Activated naive CD8-positive, alpha-beta T cell treated with anti-CD3 and anti-CD28 coated beads, Interleukin-2, amount 10 ng/mL, durations not matched to agents 7 days and 5 days (primary cell): ENCODE measurements around the gene ZMYND8. TPM values are rescaled to one million over a fixed set of nuclear protein-coding genes. Genes with fewer than 3 reads are reported as not detected.
"Not testable (repeated sequence)": the region's sequence is repeated elsewhere in the genome, so short reads cannot be mapped to it uniquely, and the experiment has no call there.

Experiments used
- ATAC-seq: fragments of 150-1000 bp; cut with Tn5 transposase; one replicate; pipeline ENCODE4 v1.10.0; 2021; ENCODE audit warnings: low read depth, moderate library complexity
- POLR2A ChIA-PET: fragments of 350-600 bp; sonication (Branson Sonifier 250); formaldehyde crosslinking; loops from one replicate; lab custom pipeline; 2021; ENCODE audit warnings: antibody characterized with exemption; lab: Charles Lee
- DNase-seq: peaks from one replicate; pipeline ENCODE4 v3.0.0; 2021
- H3K27ac Mint-ChIP-seq: one replicate; pipeline ENCODE4 v1.8.0; 2022; ENCODE audit warnings: mild to moderate bottlenecking, mixed read lengths
- H3K27me3 Mint-ChIP-seq: one replicate; pipeline ENCODE4 v1.8.0; 2022; ENCODE audit warnings: mild to moderate bottlenecking, moderate library complexity, mixed read lengths
- H3K36me3 Mint-ChIP-seq: one replicate; pipeline ENCODE4 v1.8.0; 2021; ENCODE audit warnings: mild to moderate bottlenecking, mixed read lengths
- H3K4me1 Mint-ChIP-seq: one replicate; pipeline ENCODE4 v1.8.0; 2021; ENCODE audit warnings: mixed read lengths
- H3K4me3 Mint-ChIP-seq: one replicate; pipeline ENCODE4 v1.8.0; 2022; ENCODE audit warnings: mild to moderate bottlenecking, moderate library complexity, mixed read lengths
- H3K9me3 Mint-ChIP-seq: one replicate; pipeline ENCODE4 v1.8.0; 2021; ENCODE audit warnings: mixed read lengths
- total RNA-seq, 2 experiments: library from RNA; stranded (reverse); gene quantifications; one replicate each; pipeline ENCODE4 v1.2.3, GENCODE V29; 2021

Gene ZMYND8
- total RNA-seq, 2 experiments from 2014 or later = 51.0 to 51.5 TPM

DNA sequence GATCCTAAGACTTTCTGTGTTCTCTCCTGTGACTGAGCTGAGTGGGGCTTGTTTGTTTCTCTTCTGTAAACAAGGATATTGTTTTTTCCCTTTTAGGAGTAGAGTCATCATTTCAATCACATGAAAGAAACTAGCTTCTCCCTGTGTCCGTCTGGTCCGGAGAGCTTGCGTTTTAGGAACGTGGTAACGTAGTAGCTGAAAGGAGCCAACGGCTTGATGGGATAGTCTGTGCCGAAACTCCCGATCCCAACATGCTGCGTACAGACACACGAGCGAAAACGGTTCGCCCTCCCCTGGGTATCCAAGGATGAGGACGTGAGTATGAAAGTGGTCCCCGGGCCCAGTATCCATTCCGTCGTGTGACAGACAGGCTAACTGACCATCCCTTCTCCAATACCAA is 146.5 kb downstream of the ZMYND8 start:
- Mint-ChIP-seq H3K36me3 (peaks cover 8% of the 10 kb centered on the region), H3K27me3 (no peaks in the 10 kb centered on the region), H3K9me3 (no peaks in the 10 kb centered on the region), H3K4me1 (peaks cover 7% of the 10 kb centered on the region), H3K4me3 (no peak overlapping the region), H3K27ac (no peak overlapping the region)
- POLR2A ChIA-PET = no interaction called here
- ATAC-seq = no peak
- DNase-seq = no peak

DNA sequence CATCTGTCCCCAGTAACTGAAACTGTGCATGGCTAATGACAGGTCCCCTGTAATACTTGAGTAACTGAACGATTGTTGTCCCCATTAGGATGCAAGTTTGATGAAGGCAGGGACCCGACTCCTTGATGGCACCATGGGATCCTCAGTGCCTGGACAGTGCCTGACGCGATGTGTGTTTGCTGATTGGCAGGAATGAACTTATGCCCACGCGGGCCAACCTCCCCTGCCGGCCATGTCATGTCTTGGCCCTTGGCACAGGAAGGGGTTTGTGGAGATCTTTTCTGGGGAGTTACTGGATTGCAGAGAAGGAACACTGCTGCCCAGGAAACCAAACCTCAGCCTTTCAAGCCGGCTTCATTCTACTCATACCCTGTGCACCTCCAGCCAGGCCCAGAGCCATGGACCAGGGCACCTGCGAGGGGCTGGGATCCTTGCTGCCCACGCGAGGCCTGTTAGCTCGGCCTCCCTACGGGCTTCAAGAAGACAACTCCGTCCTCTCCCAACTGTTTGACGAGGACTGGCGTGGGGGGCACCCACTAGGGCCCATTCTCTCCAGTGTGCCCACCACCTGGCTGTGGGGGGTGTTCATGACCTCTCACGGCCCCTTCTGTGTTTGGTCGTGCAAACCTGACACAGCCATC is 147.8 kb downstream of the ZMYND8 start:
- Mint-ChIP-seq H3K27me3 (no peaks in the 10 kb centered on the region), H3K9me3 (no peaks in the 10 kb centered on the region), H3K36me3 (peaks cover 8% of the 10 kb centered on the region), H3K27ac (no peak overlapping the region), H3K4me3 (no peak overlapping the region), H3K4me1 (peaks cover 7% of the 10 kb centered on the region)
- ATAC-seq = no peak
- POLR2A ChIA-PET = no interaction called here
- DNase-seq = no peak

DNA sequence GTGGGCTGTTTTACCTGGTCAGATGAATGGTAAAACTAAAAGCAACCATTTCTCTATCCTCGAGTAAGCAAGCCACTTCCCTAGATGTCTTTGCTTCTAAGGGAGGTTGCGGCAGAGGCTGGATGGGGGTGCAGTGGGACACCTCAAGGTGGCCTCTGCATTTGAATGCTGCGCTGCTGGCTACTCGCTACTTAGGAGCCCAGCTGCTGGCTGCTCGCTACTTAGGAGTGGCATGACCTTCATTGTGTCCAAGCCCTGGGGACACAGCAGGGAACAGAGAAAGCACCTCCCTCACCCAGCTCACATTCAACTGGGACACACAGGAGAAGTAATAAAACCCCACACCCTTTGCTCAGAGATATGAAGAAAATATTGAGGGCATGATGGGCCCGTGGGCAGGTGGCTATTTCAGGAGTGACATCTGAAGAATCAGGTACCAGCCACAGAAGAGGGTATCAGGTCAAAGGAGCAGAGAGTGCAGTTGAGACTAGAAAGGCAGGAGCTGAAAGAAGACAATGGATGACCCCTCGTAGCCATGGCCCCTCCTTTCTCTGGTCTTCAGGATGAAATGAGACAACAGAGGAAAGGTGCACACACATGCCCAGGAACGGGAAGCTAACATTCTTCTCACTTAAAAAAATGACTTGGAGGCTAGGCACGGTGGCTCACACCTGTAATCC is 149.4 kb downstream of the ZMYND8 start:
- peaks cover 7% of the 10 kb centered on the region for H3K4me1 Mint-ChIP-seq
- no peak for ATAC-seq
- H3K4me3 Mint-ChIP-seq = no peak overlapping the region
- POLR2A ChIA-PET = no interaction called here
- no peaks in the 10 kb centered on the region for H3K27me3 Mint-ChIP-seq
- H3K9me3 Mint-ChIP-seq = no peaks in the 10 kb centered on the region
- no peak overlapping the region for H3K27ac Mint-ChIP-seq
- no peak for DNase-seq
- peaks cover 8% of the 10 kb centered on the region for H3K36me3 Mint-ChIP-seq

DNA sequence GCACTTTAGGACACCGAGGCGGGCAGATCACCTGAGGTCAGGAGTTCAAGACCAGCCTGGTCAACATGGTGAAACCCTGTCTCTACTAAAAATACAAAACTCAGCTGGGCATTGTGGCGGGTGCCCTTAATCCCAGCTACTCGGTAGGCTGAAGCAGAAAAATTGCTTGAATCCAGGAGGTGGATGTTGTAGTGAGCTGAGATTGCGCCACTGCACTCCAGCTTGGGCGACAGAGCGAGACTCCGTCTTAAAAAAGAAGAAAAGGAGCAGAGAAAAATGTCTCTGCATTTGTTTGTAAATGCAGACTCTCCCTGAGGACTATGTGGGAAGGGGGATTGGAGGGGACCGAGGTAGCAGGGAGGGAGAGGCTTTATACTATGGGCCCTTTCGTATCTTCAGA is 149.9 kb downstream of the ZMYND8 start:
- H3K4me3 Mint-ChIP-seq, H3K27me3 Mint-ChIP-seq, H3K27ac Mint-ChIP-seq, ATAC-seq, DNase-seq, H3K4me1 Mint-ChIP-seq, H3K36me3 Mint-ChIP-seq, POLR2A ChIA-PET, H3K9me3 Mint-ChIP-seq: not testable (repeated sequence)

DNA sequence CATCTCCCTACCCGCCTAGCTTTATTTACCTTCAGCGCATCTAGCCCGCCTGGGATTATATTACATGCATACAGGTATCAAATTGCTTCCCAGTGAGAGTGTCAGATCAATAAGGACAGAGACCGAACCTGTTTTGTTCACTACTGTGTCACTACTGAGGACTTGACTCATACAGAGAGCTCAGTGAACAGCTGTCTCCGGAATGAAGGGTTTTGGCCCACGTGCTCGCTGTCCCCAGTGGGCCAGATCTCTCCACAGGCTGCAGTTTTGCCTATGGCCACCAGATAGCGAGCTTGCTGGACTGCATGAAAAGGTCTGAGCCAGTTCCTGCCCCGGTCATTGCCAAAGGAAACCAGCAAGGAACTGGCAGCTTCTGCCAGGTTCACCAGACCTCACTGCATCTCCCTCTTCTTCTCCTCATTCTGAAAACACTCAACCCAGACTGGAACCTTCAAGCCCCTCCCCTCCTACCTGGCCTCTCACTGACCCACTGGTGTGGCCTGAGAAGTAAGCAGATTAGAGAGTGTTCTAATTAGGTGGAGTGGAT is 150.8 kb downstream of the ZMYND8 start:
- peak; percentile 63 for ATAC-seq
- H3K4me1 Mint-ChIP-seq = peaks cover 7% of the 10 kb centered on the region
- POLR2A ChIA-PET = interaction anchor here (1.3 kb wide), 1 partner anchor 179 kb away, joined by 4 read pairs; no protein-coding TSS in a partner anchor
- H3K4me3 Mint-ChIP-seq = no peak overlapping the region
- DNase-seq = peak; percentile 62
- no peaks in the 10 kb centered on the region for H3K27me3 Mint-ChIP-seq
- H3K27ac Mint-ChIP-seq = no peak overlapping the region
- H3K36me3 Mint-ChIP-seq = peaks cover 8% of the 10 kb centered on the region
- H3K9me3 Mint-ChIP-seq = no peaks in the 10 kb centered on the region

DNA sequence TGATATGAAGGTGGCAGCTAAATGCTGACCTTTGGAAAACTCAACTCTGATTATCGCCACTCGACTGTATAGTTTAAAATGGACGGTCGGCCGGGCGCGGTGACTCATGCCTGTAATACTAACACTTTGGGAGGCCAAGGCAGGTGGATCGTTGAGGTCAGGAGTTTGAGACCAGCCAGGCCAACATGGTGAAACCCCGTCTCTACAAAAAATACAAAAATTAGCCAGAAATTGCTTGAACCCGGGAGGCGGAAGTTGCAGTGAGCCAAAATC is 151.7 kb downstream of the ZMYND8 start:
- not testable (repeated sequence) for H3K4me3 Mint-ChIP-seq, H3K27me3 Mint-ChIP-seq, H3K36me3 Mint-ChIP-seq, H3K9me3 Mint-ChIP-seq, DNase-seq, ATAC-seq, H3K4me1 Mint-ChIP-seq, H3K27ac Mint-ChIP-seq
- POLR2A ChIA-PET = interaction anchor here (1.3 kb wide), 1 partner anchor 179 kb away, joined by 4 read pairs; no protein-coding TSS in a partner anchor

DNA sequence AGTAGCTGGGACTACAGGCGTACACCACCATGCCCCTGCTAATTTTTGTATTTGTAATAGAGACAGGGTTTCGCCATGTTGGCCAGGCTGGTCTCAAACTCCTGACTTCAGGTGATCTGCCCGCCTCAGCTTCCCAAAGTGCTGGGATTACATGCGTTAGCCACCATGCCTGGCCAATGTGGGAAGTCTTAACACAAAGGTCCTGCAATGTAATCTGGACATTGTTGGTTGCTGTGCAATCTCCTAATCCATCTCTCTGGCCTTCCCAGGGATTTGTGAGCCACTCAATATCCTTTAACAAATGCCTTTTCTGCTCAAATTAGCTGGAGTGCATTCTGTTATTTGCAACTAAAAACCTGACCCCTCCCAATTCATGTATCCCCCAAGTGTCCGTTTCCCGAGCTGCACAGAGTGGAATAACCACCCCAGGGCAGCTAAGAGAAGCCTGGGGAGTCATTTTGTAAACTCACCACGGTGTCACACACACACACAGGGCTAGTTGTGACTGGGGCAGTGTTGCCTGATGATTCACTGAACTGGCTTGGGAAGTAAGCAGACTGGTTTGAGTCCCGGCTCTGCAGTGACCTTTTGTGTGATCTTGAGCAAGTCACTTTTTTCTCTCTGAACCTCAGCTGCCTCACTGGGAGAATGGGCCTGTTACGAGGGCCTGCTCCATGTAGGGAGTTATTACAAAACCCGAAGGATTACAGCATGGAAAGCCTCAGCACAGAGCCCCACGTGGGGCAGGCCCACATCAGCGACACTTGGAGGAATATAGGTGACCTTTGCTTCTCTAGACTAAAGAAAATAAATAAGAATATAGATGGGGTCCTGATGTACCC is 152.3 kb downstream of the ZMYND8 start:
- POLR2A ChIA-PET = interaction anchor here (0.6 kb wide), 1 partner anchor 14 kb away, joined by 3 read pairs; no protein-coding TSS in a partner anchor
- Mint-ChIP-seq H3K27ac (no peak overlapping the region), H3K27me3 (peaks cover 2% of the 10 kb centered on the region), H3K4me1 (peaks cover 7% of the 10 kb centered on the region), H3K36me3 (peaks cover 3% of the 10 kb centered on the region), H3K9me3 (no peaks in the 10 kb centered on the region), H3K4me3 (no peak overlapping the region)
- no peak for ATAC-seq
- no peak for DNase-seq

DNA sequence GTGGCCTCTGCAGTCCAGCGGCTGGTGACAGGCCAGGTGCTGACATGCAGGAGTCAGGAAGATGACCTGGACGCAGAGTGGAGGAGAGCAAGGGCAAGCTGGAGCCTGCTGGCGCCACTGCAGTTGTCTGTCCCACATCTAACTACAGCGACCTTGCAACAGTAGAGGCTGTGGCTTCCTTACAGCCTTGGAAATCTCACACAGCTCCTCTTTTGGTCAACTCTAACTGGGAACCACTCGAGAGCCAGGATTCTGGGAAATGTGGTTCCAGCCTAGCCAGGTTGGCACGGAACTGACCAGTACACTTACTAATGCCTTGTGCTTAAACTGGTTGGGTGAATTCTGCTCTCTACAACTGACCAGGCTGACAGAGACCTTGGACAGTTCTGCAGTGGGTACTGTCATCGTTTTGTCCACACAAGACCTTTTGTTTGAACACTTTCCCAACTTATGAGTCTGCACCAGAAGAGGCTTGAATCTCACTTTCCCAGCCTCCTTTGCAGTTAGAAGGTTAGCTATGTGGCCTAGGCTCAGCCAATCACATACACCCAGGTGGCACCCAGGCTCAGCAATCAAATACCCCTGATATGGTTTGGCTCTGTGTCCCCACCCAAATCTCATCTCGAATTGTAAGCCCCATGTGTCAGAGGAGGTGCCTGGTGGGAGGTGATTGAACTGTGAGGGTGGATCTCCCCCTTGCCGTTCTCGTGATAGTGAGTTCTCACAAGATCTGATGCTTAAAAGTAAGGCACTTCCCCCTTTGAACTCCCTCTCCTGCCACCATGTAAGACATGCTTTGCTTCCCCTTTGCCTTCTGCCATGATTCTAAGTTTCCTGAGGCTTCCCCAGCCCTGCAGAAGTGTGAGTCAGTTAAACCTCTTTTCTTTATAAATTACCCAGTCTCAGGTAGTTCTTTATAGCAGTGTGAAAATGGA is 153.5 kb downstream of the ZMYND8 start:
- H3K27ac Mint-ChIP-seq = no peak overlapping the region
- POLR2A ChIA-PET = no interaction called here
- no peak for DNase-seq

DNA sequence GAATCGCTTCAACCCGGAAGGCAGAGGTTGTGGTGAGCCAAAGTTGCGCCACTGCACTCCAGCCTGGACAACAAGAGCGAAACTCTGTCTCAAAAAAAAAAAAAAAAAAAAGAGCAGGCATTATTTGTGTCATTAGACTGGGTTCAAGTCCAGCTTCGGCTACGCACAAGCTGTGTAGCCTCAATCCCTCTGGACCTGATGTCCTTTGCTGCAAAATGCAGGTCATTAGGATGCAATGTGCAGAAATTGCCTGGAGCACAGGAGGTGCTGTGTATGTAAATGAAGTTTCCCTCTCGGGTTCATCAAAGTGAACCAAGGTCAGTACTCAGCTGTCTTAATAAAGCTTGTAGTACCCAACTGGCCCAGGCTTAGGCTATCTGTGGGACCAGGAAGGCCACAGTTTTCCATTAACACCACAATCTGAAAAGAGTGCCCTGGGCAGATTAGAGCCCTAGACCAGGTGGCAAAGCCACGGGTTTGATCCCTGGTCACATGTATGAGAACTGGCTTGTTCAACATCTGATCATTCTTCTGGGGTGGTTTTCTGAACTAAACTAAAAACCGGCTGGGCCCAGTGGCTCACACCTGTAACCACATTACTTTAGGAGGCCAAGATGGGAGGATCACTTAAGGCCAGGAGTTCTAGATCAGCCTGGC is 155.3 kb downstream of the ZMYND8 start:
- ATAC-seq (no peak), DNase-seq (no peak)
- Mint-ChIP-seq H3K9me3 (no peaks in the 10 kb centered on the region), H3K4me3 (no peak overlapping the region), H3K4me1 (peaks cover 13% of the 10 kb centered on the region), H3K27me3 (peaks cover 2% of the 10 kb centered on the region), H3K27ac (no peak overlapping the region), H3K36me3 (no peaks in the 10 kb centered on the region)
- POLR2A ChIA-PET = no interaction called here

More for the DNA sequence above, 153.5 kb downstream of the ZMYND8 start:
- Mint-ChIP-seq H3K4me1 (peaks cover 10% of the 10 kb centered on the region), H3K9me3 (no peaks in the 10 kb centered on the region), H3K36me3 (peaks cover 3% of the 10 kb centered on the region), H3K4me3 (no peak overlapping the region), H3K27me3 (peaks cover 2% of the 10 kb centered on the region)
- no peak for ATAC-seq

DNA sequence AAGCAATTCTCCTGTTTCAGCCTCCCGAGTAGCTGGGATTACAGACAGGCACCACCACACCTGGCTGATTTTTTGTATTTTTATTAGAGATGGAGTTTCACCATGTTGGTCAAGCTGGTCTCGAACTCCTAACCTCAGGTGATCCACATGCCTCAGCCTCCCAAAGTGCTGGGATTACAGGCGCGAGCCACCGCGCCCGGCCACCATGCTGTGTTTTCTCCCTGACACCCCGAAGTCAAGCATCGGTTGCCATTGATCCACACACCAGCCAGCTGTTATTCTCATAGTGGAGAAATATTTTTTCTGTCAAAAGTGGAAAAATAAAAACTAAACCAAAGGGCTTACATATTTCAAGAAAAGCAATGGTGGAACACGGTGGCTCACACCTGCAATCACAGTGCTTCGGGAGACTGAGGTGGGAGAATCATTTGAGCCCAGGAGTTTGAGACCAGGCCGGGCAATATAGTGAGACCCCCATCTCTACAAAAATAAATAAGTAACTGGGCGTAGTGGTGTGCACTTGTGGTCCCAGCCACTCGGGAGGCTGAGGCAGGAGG is 157.4 kb downstream of the ZMYND8 start:
- Mint-ChIP-seq H3K27me3 (peaks cover 4% of the 10 kb centered on the region), H3K4me1 (peaks cover 9% of the 10 kb centered on the region), H3K36me3 (no peaks in the 10 kb centered on the region), H3K4me3 (no peak overlapping the region), H3K9me3 (no peaks in the 10 kb centered on the region), H3K27ac (no peak overlapping the region)
- POLR2A ChIA-PET = no interaction called here
- DNase-seq = no peak
- no peak for ATAC-seq

DNA sequence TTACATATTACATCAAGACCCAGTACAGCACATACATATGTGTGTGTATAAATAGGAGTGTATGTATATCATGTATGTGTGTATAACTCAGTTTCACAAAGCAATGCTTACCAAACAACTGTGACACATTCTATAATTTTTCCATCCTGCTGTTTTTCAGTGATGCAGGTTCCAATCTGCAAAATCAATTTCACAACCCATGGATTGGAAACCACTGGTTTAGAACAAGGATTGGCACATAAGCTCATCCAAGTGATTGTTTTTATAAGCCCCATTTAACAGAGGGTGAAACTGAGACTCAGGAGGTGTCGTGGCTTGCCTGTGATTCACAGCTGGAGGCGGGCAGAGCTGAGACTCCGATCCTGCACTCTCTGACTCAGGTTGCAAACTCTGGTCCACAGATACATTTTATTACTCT is 158.2 kb downstream of the ZMYND8 start:
- Mint-ChIP-seq H3K4me1 (peaks cover 9% of the 10 kb centered on the region), H3K4me3 (no peak overlapping the region), H3K36me3 (no peaks in the 10 kb centered on the region), H3K9me3 (no peaks in the 10 kb centered on the region), H3K27ac (no peak overlapping the region), H3K27me3 (peaks cover 4% of the 10 kb centered on the region)
- DNase-seq (no peak), ATAC-seq (no peak)
- POLR2A ChIA-PET = no interaction called here
